HepG2 (cell line): Measurements from ENCODE around the gene GASK1A. TPM values are rescaled to one million over a fixed set of nuclear protein-coding genes. Genes with fewer than 3 reads are reported as not detected.

Experiments used
- ATAC-seq: fragments of 200-7000 bp; cut with Tn5 transposase; 3 replicates; pipeline ENCODE4 v1.9.1; 2020; ENCODE audit warnings: mild to moderate bottlenecking, moderate library complexity
- Bru-seq: library from RNA; stranded (reverse); fragments of 400-500 nt; gene quantifications from one replicate; lab custom pipeline; 2021; lab: Mats Ljungman, UMichigan
- BruChase-seq, 2 experiments: library from RNA; stranded (reverse); fragments of 400-500 nt; gene quantifications; one replicate each; lab custom pipeline; 2021; lab: Mats Ljungman, UMichigan
- BruUV-seq: library from RNA; stranded (reverse); fragments of 400-500 nt; replicated peaks from 2 replicates; lab custom pipeline; 2021; lab: Mats Ljungman, UMichigan
- CTCF ChIA-PET: fragments of 300-600 bp; formaldehyde crosslinking; extraction: SDS; loops from one replicate; lab custom pipeline; 2021; ENCODE audit warnings: low total read pairs, inconsistent platforms, low intra/inter-chr PET ratio; lab: Yijun Ruan, JAX
- POLR2A ChIA-PET: fragments of 350-600 bp; sonication (Branson Sonifier 250); formaldehyde crosslinking; loops from one replicate; lab custom pipeline; 2020; ENCODE audit warnings: antibody characterized with exemption, inconsistent platforms; lab: Yijun Ruan, JAX
- DNase-seq: peaks from one replicate; pipeline ENCODE4 v3.0.0-alpha.2; 2015; ENCODE audit warnings: low spot score
- FAIRE-seq: peaks from 3 replicates; lab custom pipeline; 2011; peaks lifted over from hg19 to GRCh38; lab: Jason Lieb, UNC
- H2AFZ ChIP-seq: one replicate; pipeline ENCODE4 v1.6.1; 2011; ENCODE audit warnings: low read length, inconsistent platforms
- H3K27ac ChIP-seq: fragments of 300-600 bp; 3 replicates; pipeline ENCODE4 v1.8.0; 2011; ENCODE audit warnings: mixed run types, mild to moderate bottlenecking, mixed read lengths, low read length, inconsistent platforms; ENCODE audit not compliant: insufficient read depth; ENCODE audit errors: extremely low read length
- H3K27me3 ChIP-seq, 2 experiments: fragments of 200-600 bp in 1 of 2; 2 replicates in 1 of 2; 3 replicates in 1 of 2; pipeline versions ENCODE4 v1.6.0 to v1.8.0; 2011; ENCODE audit warnings: low read length in 2 of 2, mild to moderate bottlenecking in 2 of 2, moderate library complexity in 2 of 2, inconsistent platforms in 1 of 2; ENCODE audit not compliant: insufficient read depth in 2 of 2, control insufficient read depth in 1 of 2
- H3K36me3 ChIP-seq, 2 experiments: fragments of 200-600 bp in 1 of 2; replicated peaks in 1 of 2; 2 replicates in 1 of 2; 3 replicates in 1 of 2; pipeline versions ENCODE4 v1.5.1 to v1.8.0; 2011; ENCODE audit warnings: low read length in 2 of 2, inconsistent platforms in 1 of 2; ENCODE audit not compliant: insufficient read depth in 2 of 2, control insufficient read depth in 1 of 2
- H3K4me1 ChIP-seq: 2 replicates; pipeline ENCODE4 v1.5.1; 2012; ENCODE audit warnings: low read length, inconsistent platforms; ENCODE audit not compliant: insufficient read depth
- H3K4me2 ChIP-seq: 2 replicates; pipeline ENCODE4 v1.6.0; 2011; ENCODE audit warnings: low read depth, low read length, inconsistent platforms
- H3K4me3 ChIP-seq, 3 experiments: fragments of 200-600 bp in 1 of 3; sonication (generic), shearing (Covaris generic) in 1 of 3; replicated peaks in 1 of 3; 2 replicates each; pipeline ENCODE4 v1.5.1; 2011 to 2016; ENCODE audit warnings: low read length in 3 of 3, inconsistent platforms in 2 of 3, low read depth in 2 of 3, mild to moderate bottlenecking in 2 of 3, control low read depth in 1 of 3, mixed read lengths in 1 of 3; ENCODE audit not compliant: insufficient read depth in 1 of 3
- H3K79me2 ChIP-seq: one replicate; pipeline ENCODE4 v1.6.1; 2011; ENCODE audit warnings: low read length, inconsistent platforms; ENCODE audit not compliant: insufficient read depth
- H3K9ac ChIP-seq: 2 replicates; pipeline ENCODE4 v1.6.0; 2011; ENCODE audit warnings: mild to moderate bottlenecking, low read depth, low read length, inconsistent platforms; ENCODE audit not compliant: insufficient read depth
- H3K9me3 ChIP-seq: 2 replicates; pipeline ENCODE4 v1.5.1; 2012; ENCODE audit warnings: mild to moderate bottlenecking, low read length
- H4K20me1 ChIP-seq: 2 replicates; pipeline ENCODE4 v1.6.0; 2011; ENCODE audit warnings: inconsistent platforms, mild to moderate bottlenecking, low read length, moderate library complexity; ENCODE audit not compliant: insufficient read depth
- CENPBD1 ChIP-seq: sonication (generic); formaldehyde crosslinking; IDR thresholded peaks from 2 replicates; pipeline ENCODE4 v1.8.0; 2022; ENCODE audit warnings: missing genetic modification reagents, low read depth, mild to moderate bottlenecking, borderline replicate concordance
- MYNN ChIP-seq: sonication (generic); formaldehyde crosslinking; IDR thresholded peaks from 2 replicates; pipeline ENCODE4 v1.4.0; 2020; ENCODE audit warnings: mild to moderate bottlenecking, low read depth, missing genetic modification reagents
- PLRG1 ChIP-seq: fragments of 450-650 bp; conservative IDR thresholded peaks from 2 replicates; pipeline ENCODE4 v1.6.1; 2016
- ZNF800 ChIP-seq: sonication (generic); formaldehyde crosslinking; IDR thresholded peaks from 2 replicates; pipeline ENCODE4 v1.4.0; 2020; ENCODE audit warnings: missing genetic modification reagents
- WGBS: methylation state at CpG from one replicate; pipeline ENCODE4 v1.1.6; 2017; ENCODE audit warnings: low lambda C conversion rate; 5-methylcytosine and 5-hydroxymethylcytosine counted together
- in situ Hi-C: cut with HindIII; loops from 2 replicates; pipeline ENCODE4 v1.10.0; 2017; ENCODE audit warnings: low pct_unique_long_range_greater_than_20kb; ENCODE audit not compliant: extremely low pct_ligation_motif_present
- intact Hi-C: fragments of 100-400 bp; cut with micrococcal nuclease; formaldehyde crosslinking; loops from one replicate; pipeline ENCODE4 v1.10.0; 2022; ENCODE audit not compliant: unreplicated experiment
- long read RNA-seq, 2 experiments: library from RNA in 1 of 2; library from polyadenylated mRNA in 1 of 2; stranded (forward) in 1 of 2; unstranded in 1 of 2; transcript quantifications; one replicate each; pipeline ENCODE4 v2.0.0, GENCODE V29; 2019 to 2022
- polyA minus RNA-seq, 3 experiments: library from RNA; depleted of rRNA, polyadenylated mRNA; stranded (reverse); fragments of >200 nt; gene quantifications; 2 replicates each; pipeline ENCODE4 v1.2.3, GENCODE V29; 2011; ENCODE audit warnings: low replicate concordance in 1 of 3
- polyA plus RNA-seq, 8 experiments: library from polyadenylated mRNA; depleted of rRNA in 3 of 8; stranded (reverse) in 7 of 8; unstranded in 1 of 8; fragments of >200 nt; fragmentation: Illumina TruSeq in 4 of 8; extraction: Trizol in 4 of 8; gene quantifications; 2 replicates each; pipeline versions ENCODE4 v1.2.1 to v1.2.3, GENCODE V29; 2011 to 2016; ENCODE audit warnings: low read depth in 4 of 8, missing spikeins in 1 of 8, mixed read lengths in 1 of 8; ENCODE audit not compliant: insufficient read depth in 1 of 8
- total RNA-seq, 5 experiments: library from RNA; depleted of rRNA; stranded (reverse); fragments of >200 nt; fragmentation: Illumina TruSeq; extraction: Trizol; gene quantifications; 2 replicates each; pipeline ENCODE4 v1.2.3, GENCODE V29; 2016; ENCODE audit warnings: low read depth in 1 of 5
- TF ChIP-seq, protein P1 (sequence below): sonication (generic); formaldehyde crosslinking; IDR thresholded peaks from 2 replicates; pipeline ENCODE4 v1.5.1; 2020; ENCODE audit warnings: mild to moderate bottlenecking, missing genetic modification reagents, moderate library complexity

The GASK1A gene
- total RNA-seq (2016; rRNA removed; fragmentation: Illumina TruSeq; extraction: Trizol) (not detected in 2 replicates), polyA plus RNA-seq (2011; rRNA removed) (not detected in 2 replicates), polyA minus RNA-seq (2011; rRNA and poly(A)+ RNA removed; ENCODE audit: low replicate concordance) (not detected in 2 replicates), Bru-seq, nascent RNA (not detected), BruChase-seq, experiment 1, labeled RNA remaining after a 6-hour chase (not detected), BruChase-seq, experiment 2, labeled RNA remaining after a 2-hour chase (not detected)
- total RNA-seq (2016; cell fraction: cytosol; rRNA removed; fragmentation: Illumina TruSeq; extraction: Trizol; ENCODE audit: low read depth), result not detected in 2 replicates
- total RNA-seq (2016; cell fraction: insoluble cytoplasmic fraction; rRNA removed; fragmentation: Illumina TruSeq; extraction: Trizol), result not detected in 2 replicates
- not detected in 2 replicates for total RNA-seq (2016; cell fraction: membrane; rRNA removed; fragmentation: Illumina TruSeq; extraction: Trizol)
- not detected in 2 replicates for total RNA-seq (2016; cell fraction: nucleus; rRNA removed; fragmentation: Illumina TruSeq; extraction: Trizol)
- not detected in 2 replicates for polyA plus RNA-seq (2011; cell fraction: cytosol; rRNA removed)
- polyA plus RNA-seq (2011; cell fraction: nucleus; rRNA removed), result not detected in 2 replicates
- polyA plus RNA-seq (2012), result not detected in 2 replicates
- not detected in 2 replicates for polyA plus RNA-seq (2016; cell fraction: cytosol; fragmentation: Illumina TruSeq; extraction: Trizol; ENCODE audit: low read depth)
- polyA plus RNA-seq (2016; cell fraction: insoluble cytoplasmic fraction; fragmentation: Illumina TruSeq; extraction: Trizol; ENCODE audit: low read depth), result not detected in 2 replicates
- polyA plus RNA-seq (2016; cell fraction: membrane; fragmentation: Illumina TruSeq; extraction: Trizol; ENCODE audit: low read depth), result not detected in 2 replicates
- polyA plus RNA-seq (2016; cell fraction: nucleus; fragmentation: Illumina TruSeq; extraction: Trizol; ENCODE audit: insufficient read depth, low read depth), result not detected in 2 replicates
- polyA minus RNA-seq (2011; cell fraction: cytosol; rRNA and poly(A)+ RNA removed), result not detected in 2 replicates
- polyA minus RNA-seq (2011; cell fraction: nucleus; rRNA and poly(A)+ RNA removed), result not detected in 2 replicates
- long read RNA-seq, experiment 1, result 0 reads
- long read RNA-seq, experiment 2, result 0 reads

- peak; percentile 73 for ATAC-seq
- H3K27ac ChIP-seq, result no peak within 1 kb of the TSS
- peak within 1 kb of the TSS; percentile 59 for H3K4me2 ChIP-seq
Observed at GRCh38 chr3:42979044-42979972, at the start of gene GASK1A. TSS of gene GASK1A (plus strand) at chr3:42979311. CDS start at chr3:42979643, 332 bp downstream.

More at GRCh38 chr3:42979044-42979972, at the start of gene GASK1A:
- in situ Hi-C loops, result no loop called here
- BruUV-seq, result no TSS peak
- peaks cover 9 to 63% of the 10 kb centered on the region in 2 experiments for H3K27me3 ChIP-seq
- intact Hi-C loops, result no loop called here
- no peak within 1 kb of the TSS for H2AFZ ChIP-seq
- DNase-seq (no peak), FAIRE-seq (no peak)
- peaks cover 14% of the 10 kb centered on the region for H3K9me3 ChIP-seq
- ChIA-PET CTCF (no interaction called here), POLR2A (no interaction called here)
- H3K4me1 ChIP-seq, result no peaks in the 10 kb centered on the region
- H3K4me3 ChIP-seq, result peak within 1 kb of the TSS; percentile 30 to 54 (median 33); a peak in 4 of 6 replicates
- H4K20me1 ChIP-seq, result no peaks in the 10 kb centered on the region
- no peak within 1 kb of the TSS for H3K9ac ChIP-seq
- 25% methylated on average over 9 of the region's 80 CpGs for WGBS
- no peaks in the 10 kb centered on the region for H3K79me2 ChIP-seq
- no peaks in the 10 kb centered on the region for H3K36me3 ChIP-seq
- no peak for TF ChIP-seq CENPBD1 (CRISPR knock-in tag)
- no peak for TF ChIP-seq PLRG1
- TF ChIP-seq, protein P1, sequence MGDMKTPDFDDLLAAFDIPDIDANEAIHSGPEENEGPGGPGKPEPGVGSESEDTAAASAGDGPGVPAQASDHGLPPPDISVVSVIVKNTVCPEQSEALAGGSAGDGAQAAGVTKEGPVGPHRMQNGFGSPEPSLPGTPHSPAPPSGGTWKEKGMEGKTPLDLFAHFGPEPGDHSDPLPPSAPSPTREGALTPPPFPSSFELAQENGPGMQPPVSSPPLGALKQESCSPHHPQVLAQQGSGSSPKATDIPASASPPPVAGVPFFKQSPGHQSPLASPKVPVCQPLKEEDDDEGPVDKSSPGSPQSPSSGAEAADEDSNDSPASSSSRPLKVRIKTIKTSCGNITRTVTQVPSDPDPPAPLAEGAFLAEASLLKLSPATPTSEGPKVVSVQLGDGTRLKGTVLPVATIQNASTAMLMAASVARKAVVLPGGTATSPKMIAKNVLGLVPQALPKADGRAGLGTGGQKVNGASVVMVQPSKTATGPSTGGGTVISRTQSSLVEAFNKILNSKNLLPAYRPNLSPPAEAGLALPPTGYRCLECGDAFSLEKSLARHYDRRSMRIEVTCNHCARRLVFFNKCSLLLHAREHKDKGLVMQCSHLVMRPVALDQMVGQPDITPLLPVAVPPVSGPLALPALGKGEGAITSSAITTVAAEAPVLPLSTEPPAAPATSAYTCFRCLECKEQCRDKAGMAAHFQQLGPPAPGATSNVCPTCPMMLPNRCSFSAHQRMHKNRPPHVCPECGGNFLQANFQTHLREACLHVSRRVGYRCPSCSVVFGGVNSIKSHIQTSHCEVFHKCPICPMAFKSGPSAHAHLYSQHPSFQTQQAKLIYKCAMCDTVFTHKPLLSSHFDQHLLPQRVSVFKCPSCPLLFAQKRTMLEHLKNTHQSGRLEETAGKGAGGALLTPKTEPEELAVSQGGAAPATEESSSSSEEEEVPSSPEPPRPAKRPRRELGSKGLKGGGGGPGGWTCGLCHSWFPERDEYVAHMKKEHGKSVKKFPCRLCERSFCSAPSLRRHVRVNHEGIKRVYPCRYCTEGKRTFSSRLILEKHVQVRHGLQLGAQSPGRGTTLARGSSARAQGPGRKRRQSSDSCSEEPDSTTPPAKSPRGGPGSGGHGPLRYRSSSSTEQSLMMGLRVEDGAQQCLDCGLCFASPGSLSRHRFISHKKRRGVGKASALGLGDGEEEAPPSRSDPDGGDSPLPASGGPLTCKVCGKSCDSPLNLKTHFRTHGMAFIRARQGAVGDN (CRISPR knock-in tag), result peak; percentile 40
- peak; percentile 97 for TF ChIP-seq ZNF800
- peak; percentile 63; the same call in 1 of the 2 replicates for TF ChIP-seq MYNN (CRISPR knock-in tag)
